ENCODE results near the gene MRPL41.
"Not testable (repeated sequence)": the region's sequence is repeated elsewhere in the genome, so short reads cannot be mapped to it uniquely, and the experiment has no call there.

Gene MRPL41

DNA sequence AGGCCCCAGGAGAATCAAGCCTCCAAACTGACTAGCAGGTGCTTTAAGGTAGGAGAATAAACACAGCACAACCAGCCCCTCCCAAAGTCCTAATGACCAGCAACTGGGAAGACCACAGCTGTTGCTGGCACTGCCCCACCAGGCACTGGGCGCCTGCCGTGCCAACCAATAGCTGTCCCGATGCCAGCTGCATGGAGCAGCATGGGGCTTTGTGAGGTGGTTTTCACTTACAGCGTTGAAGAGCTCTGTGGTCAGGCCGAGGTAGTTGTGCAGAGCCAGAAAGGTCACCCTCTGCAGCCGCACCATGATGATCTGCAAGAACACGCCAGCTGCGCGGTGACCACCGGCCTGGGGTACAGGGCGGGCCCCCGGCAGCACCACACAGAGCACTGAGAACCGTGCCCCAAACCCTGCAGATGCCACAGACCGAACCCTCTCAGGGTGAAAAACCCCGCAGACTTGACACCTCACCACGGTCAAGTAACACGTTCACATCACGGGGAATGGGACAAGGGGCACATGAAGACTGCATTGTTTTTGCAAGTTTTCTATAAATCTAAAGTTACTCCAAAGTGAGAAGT, 30.2 kb upstream of the MRPL41 start:
- DNase-seq (ENCODE audit: low read depth in 2 of 2): no peak

GRCh38 chr9:137522746-137523455, 28.8 kb upstream of the MRPL41 start:
- DNase-seq (ENCODE audit: low read depth in 2 of 2): no peak

GRCh38 chr9:137524161-137524980, 27.3 kb upstream of the MRPL41 start:
- no peak for DNase-seq (ENCODE audit: low read depth in 2 of 2)

- no peak for DNase-seq (ENCODE audit: low read depth in 2 of 2)
Measured at GRCh38 chr9:137524981-137525317, 26.7 kb upstream of the MRPL41 start.

- DNase-seq (ENCODE audit: low read depth in 2 of 2): no peak
Measured at GRCh38 chr9:137530331-137530730, 21.3 kb upstream of the MRPL41 start.

DNA sequence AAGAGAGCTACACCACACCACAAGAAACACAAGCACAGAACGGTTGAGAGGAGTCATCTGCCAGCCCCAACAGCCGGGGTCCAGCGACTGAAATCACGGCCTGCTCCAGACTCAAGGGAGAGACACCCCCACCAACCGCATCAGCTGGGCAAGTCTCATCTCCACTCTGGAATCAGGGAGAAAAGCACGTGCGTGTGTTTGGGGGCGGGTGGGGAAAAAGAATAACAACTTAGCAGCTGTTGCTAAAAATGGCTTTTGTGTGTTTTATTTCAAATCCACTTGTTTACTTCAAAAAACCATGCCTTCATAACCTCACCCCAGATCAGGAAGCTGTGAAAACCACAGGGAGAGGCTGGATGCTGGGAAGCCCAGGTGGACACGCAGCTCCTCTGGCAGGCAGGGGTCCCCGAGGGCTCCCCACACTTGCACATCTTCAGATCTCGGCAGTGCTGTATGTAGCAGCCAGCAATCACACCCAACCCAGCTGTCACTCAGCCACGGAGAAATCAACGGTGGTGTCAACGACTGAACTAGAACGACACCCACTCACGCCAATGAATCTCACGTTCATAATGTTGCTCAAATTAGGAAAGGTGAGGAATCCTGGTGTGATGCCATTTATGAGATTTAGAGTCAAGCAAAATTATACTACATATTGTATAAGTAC, 20.4 kb upstream of the MRPL41 start:
- DNase-seq (ENCODE audit: low read depth in 2 of 2): no peak

GRCh38 chr9:137532891-137533468, 18.7 kb upstream of the MRPL41 start:
- not testable (repeated sequence) for DNase-seq (ENCODE audit: low read depth in 2 of 2)

DNA sequence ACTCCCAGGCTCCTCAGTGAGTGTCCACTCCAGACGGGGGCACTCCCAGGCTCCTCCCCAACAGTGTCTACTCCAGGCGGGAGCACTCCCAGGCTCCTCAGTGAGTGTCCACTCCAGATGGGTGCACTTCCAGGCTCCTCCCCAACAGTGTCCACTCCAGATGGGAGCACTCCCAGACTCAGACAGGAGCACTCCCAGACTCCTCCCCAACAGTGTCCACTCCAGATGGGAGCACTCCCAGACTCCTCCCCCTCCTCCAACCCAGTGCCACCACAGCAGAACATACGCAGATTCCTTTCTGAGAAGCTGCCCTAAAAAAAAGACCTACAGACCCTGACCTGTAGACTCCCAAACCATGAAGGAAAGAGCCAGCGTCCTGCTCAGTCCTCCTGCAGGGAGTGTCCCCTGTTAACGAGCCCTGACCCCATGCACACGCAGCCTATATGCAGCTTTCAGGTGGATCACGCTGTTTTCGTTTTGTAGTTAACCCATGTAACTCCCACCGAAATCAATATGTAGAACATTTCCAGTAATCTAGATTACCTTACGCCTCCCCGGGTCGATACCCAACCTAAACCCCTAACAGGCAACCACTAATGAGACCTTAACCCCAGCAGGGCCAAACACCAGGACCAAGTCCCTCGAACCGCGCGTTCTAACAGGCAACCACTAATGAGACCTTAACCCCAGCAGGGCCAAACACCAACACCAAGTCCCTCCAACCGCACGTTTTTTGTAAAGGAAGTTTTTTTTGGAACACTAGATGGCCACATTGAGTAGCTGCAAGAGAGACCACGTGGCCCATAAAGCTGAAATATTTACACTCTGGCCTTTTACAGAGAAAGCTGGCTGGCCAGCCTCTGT, 17.2 kb upstream of the MRPL41 start:
- DNase-seq (ENCODE audit: low read depth in 2 of 2): no peak

- no peak for DNase-seq (ENCODE audit: low read depth in 2 of 2)
Measured at GRCh38 chr9:137535120-137535428, 16.6 kb upstream of the MRPL41 start.

- DNase-seq (ENCODE audit: low read depth in 2 of 2): not testable (repeated sequence)
Measured at GRCh38 chr9:137536594-137537131, 15.0 kb upstream of the MRPL41 start.

DNA sequence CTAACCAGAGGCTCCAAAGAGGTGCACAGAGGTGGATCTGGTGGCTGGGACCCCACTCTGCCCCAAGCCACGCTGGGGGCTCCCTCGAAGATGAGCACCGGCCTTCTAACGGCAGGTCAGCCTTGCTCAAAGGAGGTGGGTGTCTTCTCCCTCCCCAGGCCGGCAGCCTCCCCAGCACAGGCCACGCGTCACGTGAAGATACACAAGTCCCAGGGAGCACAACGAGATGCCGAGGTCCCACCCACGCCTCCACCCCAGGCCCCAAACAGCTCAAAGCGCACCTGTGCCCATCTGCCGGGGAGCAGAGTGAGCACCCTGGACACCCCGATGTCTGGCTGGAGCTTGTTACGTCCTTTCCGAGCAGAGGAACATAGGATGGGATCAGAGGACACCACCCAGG, 13.6 kb upstream of the MRPL41 start:
- no peak for DNase-seq (ENCODE audit: low read depth in 2 of 2)

DNA sequence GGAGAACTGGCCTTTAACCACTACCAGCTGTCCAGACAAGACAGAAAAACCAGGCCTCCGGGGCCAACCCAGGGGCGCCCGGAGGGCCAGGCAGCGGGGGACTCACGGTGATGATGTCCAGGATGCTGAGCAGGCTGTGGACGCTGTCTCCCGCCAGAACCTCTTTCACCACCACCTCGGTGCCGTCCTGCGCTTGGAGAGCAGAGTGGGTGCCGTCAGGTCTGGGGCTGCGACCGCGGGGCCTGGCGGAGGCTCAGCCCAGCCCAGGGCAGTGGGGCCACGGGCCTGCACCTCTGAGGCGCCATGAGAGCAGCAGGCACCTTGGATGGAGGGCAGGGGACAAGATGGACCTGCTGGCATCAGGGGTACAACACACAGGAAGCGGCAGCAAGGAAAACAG, 11.1 kb upstream of the MRPL41 start:
- DNase-seq (ENCODE audit: low read depth in 2 of 2): no peak

- no peak for DNase-seq (ENCODE audit: low read depth in 2 of 2)
Measured at GRCh38 chr9:137542486-137542885, 9.2 kb upstream of the MRPL41 start.

- DNase-seq (ENCODE audit: low read depth in 2 of 2): no peak
Measured at GRCh38 chr9:137543237-137543963, 8.3 kb upstream of the MRPL41 start.

- DNase-seq (ENCODE audit: low read depth in 2 of 2): no peak
Measured at GRCh38 chr9:137544176-137544760, 7.4 kb upstream of the MRPL41 start.

DNA sequence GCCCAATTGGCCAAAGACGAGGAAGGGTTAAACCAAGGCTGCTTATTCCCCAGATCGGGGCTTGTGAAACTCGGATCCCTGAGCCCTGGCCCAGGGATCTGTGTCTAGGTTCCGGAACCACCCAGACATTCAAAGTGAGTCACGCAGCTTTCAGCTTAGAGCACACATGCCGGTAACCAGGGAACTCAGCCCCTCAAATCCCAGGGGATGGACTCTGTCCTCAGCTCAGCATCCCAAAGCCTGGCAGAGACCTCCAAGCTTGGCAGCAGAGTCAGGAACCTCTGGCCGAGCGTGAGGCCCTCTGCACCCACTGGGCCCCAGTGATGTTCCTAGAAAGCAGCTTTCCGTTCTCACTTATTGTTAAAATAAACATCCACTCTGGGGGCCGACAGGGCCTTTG, 6.6 kb upstream of the MRPL41 start:
- DNase-seq (ENCODE audit: low read depth in 2 of 2): no peak

DNA sequence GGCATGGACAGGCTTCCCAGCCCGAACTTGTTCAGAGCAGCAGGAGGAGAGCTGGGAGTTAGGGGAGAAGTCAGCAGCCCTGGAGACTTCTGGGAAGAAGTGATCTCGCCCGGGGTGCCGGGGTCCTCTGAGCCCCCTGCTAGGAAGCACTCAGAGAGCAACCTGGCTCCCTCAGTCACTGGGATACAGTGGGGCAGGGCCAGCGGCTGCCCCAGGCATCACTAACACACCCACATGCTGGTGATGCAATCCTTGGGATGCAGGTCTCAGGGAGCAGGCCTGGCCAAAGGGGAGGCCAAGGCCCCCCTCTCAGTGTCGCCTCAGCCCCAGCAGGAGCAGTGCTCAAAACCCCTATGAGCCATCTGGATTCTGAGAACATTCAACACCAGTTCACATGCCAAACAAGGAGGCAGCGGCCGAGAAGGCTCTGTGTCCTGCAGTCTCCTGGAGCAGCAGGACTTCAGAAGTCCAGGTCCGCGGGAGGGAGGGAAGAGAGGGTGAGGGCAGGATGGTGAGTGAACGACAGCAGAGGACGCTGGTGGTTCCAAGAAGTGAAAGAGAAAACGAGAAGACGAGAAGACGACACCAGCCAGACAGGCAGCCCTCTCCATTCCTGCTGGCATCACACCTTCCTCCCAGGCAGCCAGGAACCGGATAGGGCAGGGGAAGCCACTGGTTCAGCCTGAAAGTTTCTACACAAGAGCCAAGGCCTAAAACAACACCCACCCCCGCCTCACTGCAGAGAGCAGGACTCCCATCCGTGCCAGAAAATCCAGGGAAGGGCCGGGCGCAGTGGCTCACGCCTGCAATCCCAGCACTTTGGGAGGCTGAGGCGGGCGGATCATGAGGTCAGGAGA, 3.8 kb upstream of the MRPL41 start:
- no peak for DNase-seq (ENCODE audit: low read depth in 2 of 2)

DNA sequence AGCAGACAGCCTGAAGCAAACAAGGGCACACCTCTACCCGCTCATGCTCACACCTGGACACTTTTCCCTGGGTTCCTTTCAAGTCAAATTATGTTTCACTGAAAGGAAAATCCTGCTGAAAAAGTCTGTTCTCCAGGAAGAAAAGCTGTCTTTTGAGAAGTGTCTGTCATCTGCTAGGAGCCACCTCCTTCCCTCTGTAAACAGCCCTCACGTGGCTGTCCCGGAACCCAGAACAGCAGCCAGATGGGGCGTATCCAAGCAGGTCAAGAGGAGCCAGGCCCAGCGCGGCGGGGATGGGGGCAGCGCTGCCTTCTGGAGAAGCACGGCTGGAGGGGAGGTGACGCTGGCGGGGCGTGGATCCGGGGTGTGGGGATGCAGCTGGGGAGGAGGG, 1.5 kb upstream of the MRPL41 start, which contains the start of gene PNPLA7:
PNPLA7 (minus strand) TSS at position 172 of the 391 bp plus-strand sequence. CDS start 205 bp downstream, outside the sequence.
- peak in 1 of 2 donors; percentile 27 for DNase-seq (ENCODE audit: low read depth in 2 of 2)

- not testable (repeated sequence) for DNase-seq (ENCODE audit: low read depth in 2 of 2)
Measured at GRCh38 chr9:137550958-137551263, 768 bp upstream of the MRPL41 start.
